Stimulated activated CD8-positive, alpha-beta memory T cell treated with anti-CD3 and anti-CD28 coated beads, Interleukin-4, amount 100 ng/mL, for 4 hours (primary cell): Measurements from ENCODE around the gene SLC35E1.

Source experiments
- DNase-seq, 2 donors: peaks; one replicate each; pipeline ENCODE4 v3.0.0-alpha.2; 2020; ENCODE audit warnings: low read depth in 2 of 2, low spot score in 1 of 2

SLC35E1 gene

GRCh38 chr19:16598848-16599247 lies 26.6 kb upstream of the SLC35E1 start:
- no peak for DNase-seq

DNA sequence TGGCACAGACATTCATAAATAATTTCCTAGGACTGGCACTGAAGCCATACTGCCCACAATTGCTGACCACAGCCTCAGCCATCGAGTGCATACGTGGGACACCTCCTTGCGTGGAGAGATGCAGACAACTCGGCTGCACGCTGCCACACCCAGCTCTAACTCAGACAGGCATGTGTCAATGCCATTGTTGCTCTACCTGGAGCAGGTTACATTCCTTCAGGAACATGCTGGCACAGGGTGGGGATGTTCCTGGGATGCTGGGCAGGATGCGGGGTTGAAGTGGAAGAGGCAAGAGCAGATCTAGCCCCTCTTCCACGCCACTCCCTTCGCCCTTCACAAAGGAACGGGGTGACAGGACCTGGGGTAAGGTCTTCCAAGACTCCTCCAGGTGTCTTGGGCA lies 24.2 kb upstream of the SLC35E1 start:
- DNase-seq, result no peak

GRCh38 chr19:16595097-16595496 lies 22.9 kb upstream of the SLC35E1 start:
- no peak for DNase-seq

GRCh38 chr19:16594681-16595091 lies 22.5 kb upstream of the SLC35E1 start:
- no peak for DNase-seq

DNA sequence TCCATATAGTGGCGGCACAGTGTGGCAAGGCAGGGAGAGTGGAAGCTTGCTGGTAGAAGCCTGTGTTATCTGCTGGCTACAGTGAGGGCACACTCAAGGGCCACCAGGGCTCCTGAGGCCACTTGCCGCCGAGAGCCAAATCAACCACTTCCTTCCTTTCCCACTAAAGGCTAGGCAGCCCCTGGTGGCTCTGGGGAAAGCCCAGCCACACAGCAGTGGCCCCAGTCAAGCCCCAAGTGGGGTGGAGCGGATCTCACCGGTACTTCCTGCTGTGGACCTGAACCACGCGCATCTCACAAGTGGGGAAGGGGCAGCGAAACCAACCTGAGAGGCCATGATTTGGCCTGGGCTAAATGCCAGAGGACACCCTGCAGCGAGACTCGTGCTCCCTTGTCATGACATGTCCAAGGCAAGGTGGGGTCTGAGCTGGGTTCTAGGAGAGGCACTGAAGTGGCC lies 21.9 kb upstream of the SLC35E1 start:
- DNase-seq, result peak in 1 of 2 donors; percentile 35

- DNase-seq, result no peak
Measured at GRCh38 chr19:16593181-16593580, 21.0 kb upstream of the SLC35E1 start.

DNA sequence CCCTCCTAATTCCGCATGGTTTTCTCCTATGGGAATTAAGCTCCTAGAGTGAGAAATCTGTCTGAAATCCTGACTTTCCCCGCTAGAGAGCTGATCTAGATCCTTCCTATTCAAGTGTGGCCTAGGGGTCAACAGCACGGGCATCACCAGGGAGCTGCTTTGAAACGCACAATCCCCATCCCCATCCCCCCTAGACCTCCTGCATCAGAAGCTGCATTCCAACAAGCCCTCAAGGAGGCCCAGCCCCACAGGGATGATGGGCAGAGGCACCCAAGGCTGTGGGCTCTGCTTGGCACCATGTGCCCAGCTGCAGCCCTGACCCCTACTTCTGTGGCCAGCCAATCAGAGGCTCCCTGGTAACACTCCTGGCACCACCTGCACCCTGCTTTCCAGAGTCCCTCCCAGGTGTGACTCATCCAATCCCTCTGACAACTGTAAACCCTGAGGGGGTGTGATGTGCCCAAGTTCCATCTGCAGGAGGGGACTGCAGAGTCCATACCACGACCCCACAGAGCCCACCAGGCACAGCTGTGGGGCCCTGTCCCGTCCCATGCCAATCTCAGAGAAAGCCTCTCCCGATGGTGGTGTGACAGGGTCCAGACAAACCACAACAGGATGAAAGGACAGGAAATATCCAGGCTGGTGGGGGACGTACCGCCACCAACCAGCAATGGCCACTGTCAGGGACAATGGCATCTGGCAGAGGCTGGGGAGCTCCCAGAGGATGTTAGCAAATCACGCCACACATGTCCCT lies 19.8 kb upstream of the SLC35E1 start:
- DNase-seq, result no peak

- no peak for DNase-seq
Measured at GRCh38 chr19:16590876-16591802, 18.9 kb upstream of the SLC35E1 start.

DNA sequence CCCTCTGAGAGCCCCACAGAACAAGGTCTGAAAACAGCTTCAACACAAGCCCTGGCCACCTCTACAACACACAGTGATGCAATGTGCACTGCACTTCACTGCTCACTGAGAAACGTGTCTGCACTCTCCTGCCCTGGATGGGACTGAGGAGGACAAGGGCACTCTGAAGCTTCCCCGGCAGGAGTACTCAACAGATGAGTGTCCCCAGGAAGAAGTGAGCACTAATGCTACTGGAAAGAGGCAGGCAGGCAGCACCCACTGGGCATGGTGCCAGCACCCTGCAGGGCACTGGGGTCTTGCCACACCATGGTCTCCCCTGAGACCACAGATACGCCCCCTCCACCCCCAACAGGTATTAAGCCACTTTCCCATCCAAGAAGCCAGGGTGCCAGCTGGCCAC lies 17.7 kb upstream of the SLC35E1 start:
- DNase-seq, result no peak

- no peak for DNase-seq
Measured at GRCh38 chr19:16588824-16589577, 16.8 kb upstream of the SLC35E1 start.

DNA sequence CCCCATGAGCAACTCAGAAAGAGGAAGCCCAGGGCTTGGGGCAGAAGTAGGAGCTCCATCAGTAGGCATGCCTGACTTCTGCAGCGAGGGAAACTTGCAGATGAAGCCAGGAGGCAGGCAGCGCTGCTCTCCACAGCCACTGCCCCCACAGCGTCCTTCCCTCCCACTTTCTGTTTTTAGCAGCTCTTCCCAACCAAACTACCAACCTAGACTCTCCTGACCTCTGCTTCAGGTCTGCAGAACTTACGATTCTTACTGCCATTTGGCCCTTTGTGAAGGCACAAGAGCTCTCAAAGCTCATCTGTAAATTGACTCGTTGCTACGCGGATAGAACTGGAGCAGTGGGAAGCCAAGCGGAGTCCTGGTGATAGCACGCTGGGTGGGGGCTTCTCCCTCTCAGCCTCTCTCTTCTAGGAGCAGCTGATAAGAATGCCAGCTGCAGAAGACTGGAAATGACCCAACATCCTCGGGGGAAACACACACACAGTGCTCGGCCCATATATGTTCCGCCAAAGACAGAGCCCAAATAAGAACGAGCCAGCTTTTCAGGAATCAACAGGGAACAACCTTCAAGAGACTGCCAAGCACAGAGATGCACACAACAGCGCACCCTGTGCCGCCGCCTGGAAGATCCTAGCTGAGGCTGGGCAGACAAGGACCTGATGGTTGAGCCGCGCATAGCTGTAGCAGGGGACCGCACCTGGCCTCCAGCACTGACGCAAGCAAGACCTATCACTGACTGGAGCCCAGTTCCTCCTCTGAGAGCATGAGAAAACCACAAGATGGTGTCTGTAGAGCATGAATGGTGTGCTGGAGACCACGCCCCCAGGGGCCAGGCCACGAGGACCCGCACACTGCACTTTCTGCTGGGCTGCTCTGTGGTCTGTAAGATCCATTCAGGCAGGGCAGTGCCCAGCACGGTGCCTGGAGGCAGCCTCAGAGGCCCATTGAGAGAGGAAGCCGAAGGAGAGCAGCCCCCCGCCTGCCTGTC lies 15.9 kb upstream of the SLC35E1 start:
- peak in 1 of 2 donors; percentile 35 for DNase-seq

- peak in 1 of 2 donors; percentile 58 for DNase-seq
Measured at GRCh38 chr19:16586991-16587832, 15.0 kb upstream of the SLC35E1 start.

GRCh38 chr19:16586477-16586871 lies 14.3 kb upstream of the SLC35E1 start:
- DNase-seq, result no peak

DNA sequence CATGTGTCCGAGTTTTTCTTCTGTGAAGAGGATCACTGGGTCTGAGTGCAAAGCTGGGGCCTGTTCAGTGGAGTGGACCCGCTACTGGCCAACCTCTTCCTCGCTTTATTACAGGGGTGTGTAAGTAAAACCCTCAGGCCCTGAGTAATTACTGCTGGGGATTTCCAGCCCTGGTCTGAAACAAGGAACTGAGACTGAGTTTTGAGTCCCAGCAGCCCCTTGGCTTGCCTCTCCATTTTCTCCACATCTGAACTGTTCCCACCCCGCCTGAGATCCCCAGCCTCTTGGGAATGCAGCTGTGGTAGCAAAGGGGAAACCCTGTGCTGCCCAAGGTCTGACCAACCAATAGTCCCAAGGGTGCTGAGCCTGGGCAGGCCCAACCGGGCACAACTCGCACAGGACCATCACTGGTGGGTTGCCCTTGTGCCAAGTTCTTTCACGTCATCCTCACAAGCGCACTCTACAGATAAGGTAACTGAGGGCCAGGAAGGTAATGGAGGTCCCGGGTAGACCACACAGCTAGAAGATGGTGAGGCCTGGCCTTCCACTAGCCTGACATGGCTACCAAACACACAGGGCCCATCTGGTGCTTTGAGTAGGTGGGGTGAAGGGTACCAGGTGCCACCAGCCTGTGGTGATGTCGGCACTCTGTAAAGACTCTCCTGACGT lies 13.7 kb upstream of the SLC35E1 start:
- no peak for DNase-seq

- no peak for DNase-seq
Measured at GRCh38 chr19:16585094-16585801, 13.0 kb upstream of the SLC35E1 start.

DNA sequence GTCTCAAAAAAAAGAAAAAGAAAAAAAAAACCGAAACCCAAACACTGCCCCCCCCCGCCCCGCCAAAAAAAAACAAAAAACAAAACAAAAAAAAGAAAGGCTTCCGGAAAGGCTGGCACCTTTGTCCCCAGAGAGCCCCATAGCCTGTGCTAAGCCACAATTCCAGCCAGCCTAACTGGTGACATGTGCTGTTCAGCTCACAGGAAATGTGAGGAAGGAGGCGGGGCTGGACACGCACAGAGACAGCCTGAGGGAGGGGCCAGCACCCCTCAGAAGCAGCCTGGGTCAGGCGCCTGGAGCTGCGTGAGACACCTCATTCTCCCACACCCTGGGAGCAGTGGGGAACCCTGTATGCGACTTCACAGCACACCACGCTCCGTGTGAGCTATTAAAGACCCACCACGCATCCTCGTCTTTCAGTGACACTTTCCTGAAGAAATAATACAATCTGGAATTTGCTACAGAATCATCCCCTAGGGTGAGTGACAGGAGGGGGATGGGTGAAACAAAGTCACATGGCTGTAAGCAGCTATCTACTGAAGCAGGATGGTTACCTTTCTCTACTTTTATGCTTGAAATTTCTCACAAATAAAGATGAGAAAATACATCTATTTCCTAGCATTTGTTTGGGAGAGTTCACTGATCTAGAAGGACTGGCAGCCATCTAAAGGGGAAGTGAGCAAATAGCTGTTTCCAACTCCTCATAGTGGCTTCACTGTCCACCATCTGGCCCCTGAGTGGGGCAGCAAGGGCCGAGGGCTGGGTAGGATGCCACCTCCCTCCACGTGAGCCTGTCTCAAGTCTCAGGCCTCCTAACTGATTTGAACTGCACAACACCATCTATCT lies 12.3 kb upstream of the SLC35E1 start:
- peak; percentile 72 to 82 for DNase-seq
